Esophagus muscularis mucosa (tissue), 4 donors: Measurements from ENCODE around the gene HCST. TPM values are rescaled to one million over a fixed set of nuclear protein-coding genes. Genes with fewer than 3 reads are reported as not detected.

Source experiments
- DNase-seq: peaks from one replicate; pipeline ENCODE4 v3.0.0-alpha.2; 2017; ENCODE audit errors: extremely low spot score
- H3K27ac ChIP-seq, 4 donors: fragments of 200-600 bp; sonication (generic); replicated peaks in 1 of 4; 1 replicate in 3 of 4; 2 replicates in 1 of 4; pipeline ENCODE4 v1.5.1; 2016 to 2019; ENCODE audit warnings: mild to moderate bottlenecking in 1 of 4
- H3K27me3 ChIP-seq, 4 donors: fragments of 200-600 bp; sonication (generic); one replicate each; pipeline versions ENCODE4 v1.5.1 to v1.6.0; 2016 to 2019
- H3K36me3 ChIP-seq, 4 donors: fragments of 200-600 bp; sonication (generic); one replicate each; pipeline ENCODE4 v1.5.1; 2016 to 2019
- H3K4me1 ChIP-seq, 4 donors: fragments of 200-600 bp; sonication (generic); one replicate each; pipeline ENCODE4 v1.5.1; 2016 to 2019
- H3K4me3 ChIP-seq, 4 donors: fragments of 200-600 bp; sonication (generic); 1 replicate in 2 of 4; 2 replicates in 2 of 4; pipeline ENCODE4 v1.5.1; 2016 to 2019; ENCODE audit warnings: mild to moderate bottlenecking in 4 of 4, moderate library complexity in 1 of 4
- H3K9me3 ChIP-seq, 4 donors: fragments of 200-600 bp; sonication (generic); 1 replicate in 3 of 4; 2 replicates in 1 of 4; pipeline ENCODE4 v1.5.1; 2016 to 2019
- CTCF ChIP-seq, 3 experiments: fragments of 200-600 bp in 2 of 3; fragments of 450-650 bp in 1 of 3; sonication (generic) in 2 of 3; IDR thresholded peaks; one replicate each; pipeline ENCODE4 v1.5.1; 2017 to 2019; ENCODE audit warnings: antibody characterized with exemption in 3 of 3, mild to moderate bottlenecking in 2 of 3, moderate library complexity in 1 of 3
- EP300 ChIP-seq: sonication (generic); formaldehyde crosslinking; IDR thresholded peaks from one replicate; pipeline ENCODE4 v1.6.1; 2017; ENCODE audit warnings: antibody characterized with exemption
- POLR2A ChIP-seq: fragments of 450-650 bp; IDR thresholded peaks from one replicate; pipeline ENCODE4 v1.6.1; 2017; ENCODE audit warnings: antibody characterized with exemption, moderate library complexity, mild to moderate bottlenecking, low read depth
- POLR2AphosphoS5 ChIP-seq, 2 donors: sonication (generic); formaldehyde crosslinking; IDR thresholded peaks; one replicate each; pipeline ENCODE4 v1.6.1; 2017; ENCODE audit warnings: antibody characterized with exemption in 2 of 2
- WGBS: methylation state at CpG from one replicate; pipeline ENCODE4 v1.1.5; 2018; 5-methylcytosine and 5-hydroxymethylcytosine counted together
- intact Hi-C: fragments of 100-400 bp; cut with DNase I; formaldehyde crosslinking; loops from one replicate; pipeline ENCODE4 v1.15.1; 2023
- total RNA-seq, 4 donors: library from RNA; depleted of rRNA; stranded (reverse); fragments of >200 nt; gene quantifications; one replicate each; pipeline versions ENCODE4 v1.1.0 to v1.2.1, GENCODE V29; 2016

Gene HCST
- total RNA-seq, 4 donors from 2014 or later, result 3.7 to 14.6 TPM; not detected in 2

GRCh38 chr19:35897706-35898451, 4.5 kb upstream of the HCST start:
- intact Hi-C loops, result loop anchor here (5.0 kb wide), 1 partner anchor 34 kb away; no protein-coding TSS in a partner anchor
- H3K9me3 ChIP-seq, result no peaks in the 10 kb centered on the region
- no peak for DNase-seq
- 90% methylated on average over 13 of the region's 13 CpGs for WGBS
- peak overlapping the region; percentile 88 to 94 (median 92) for H3K27ac ChIP-seq
- H3K4me3 ChIP-seq, result peak overlapping the region; percentile 68 to 86 (median 74)
- no peak for TF ChIP-seq CTCF (IDR thresholded peaks at IDR 0.05)
- no peak for TF ChIP-seq POLR2AphosphoS5 (IDR thresholded peaks at IDR 0.05)
- no peak for TF ChIP-seq POLR2A
- no peak for TF ChIP-seq EP300
- peaks cover 14 to 48% (median 42%) of the 10 kb centered on the region in 4 donors for H3K4me1 ChIP-seq
- peaks cover 24 to 50% (median 46%) of the 10 kb centered on the region in 4 donors for H3K36me3 ChIP-seq
- H3K27me3 ChIP-seq, result no peaks in the 10 kb centered on the region

GRCh38 chr19:35898499-35898809, 3.9 kb upstream of the HCST start:
- 32% methylated on average over 5 of the region's 17 CpGs for WGBS
- Histone ChIP-seq H3K9me3 (no peaks in the 10 kb centered on the region), H3K27ac (peak overlapping the region; percentile 88 to 94 (median 92)), H3K36me3 (peaks cover 19 to 44% (median 41%) of the 10 kb centered on the region in 4 donors), H3K27me3 (no peaks in the 10 kb centered on the region), H3K4me1 (peaks cover 14 to 54% (median 46%) of the 10 kb centered on the region in 4 donors), H3K4me3 (peak overlapping the region; percentile 68 to 86 (median 74))
- DNase-seq, result no peak
- intact Hi-C loops, result loop anchor here (5.0 kb wide), 1 partner anchor 34 kb away; no protein-coding TSS in a partner anchor
- TF ChIP-seq POLR2A, result no peak
- no peak for TF ChIP-seq EP300
- no peak for TF ChIP-seq CTCF (IDR thresholded peaks at IDR 0.05)
- no peak for TF ChIP-seq POLR2AphosphoS5 (IDR thresholded peaks at IDR 0.05)

GRCh38 chr19:35899547-35900214, 2.6 kb upstream of the HCST start:
- Histone ChIP-seq H3K27ac (peak overlapping the region; percentile 88 to 94 (median 92)), H3K9me3 (no peaks in the 10 kb centered on the region), H3K36me3 (peaks cover 12 to 32% (median 30%) of the 10 kb centered on the region in 4 donors), H3K27me3 (no peaks in the 10 kb centered on the region), H3K4me1 (peaks cover 14 to 59% (median 51%) of the 10 kb centered on the region in 4 donors), H3K4me3 (peak overlapping the region; percentile 68 to 86 (median 74))
- peak; percentile 90 to 92 for TF ChIP-seq POLR2AphosphoS5 (IDR thresholded peaks at IDR 0.05)
- no peak for TF ChIP-seq EP300
- TF ChIP-seq CTCF (IDR thresholded peaks at IDR 0.05), result no peak
- TF ChIP-seq POLR2A, result peak; percentile 41
- no peak for DNase-seq
- intact Hi-C loops, result loop anchor here (5.0 kb wide), 1 partner anchor 33 kb away; no protein-coding TSS in a partner anchor
- 3% methylated on average over 4 of the region's 43 CpGs for WGBS

DNA sequence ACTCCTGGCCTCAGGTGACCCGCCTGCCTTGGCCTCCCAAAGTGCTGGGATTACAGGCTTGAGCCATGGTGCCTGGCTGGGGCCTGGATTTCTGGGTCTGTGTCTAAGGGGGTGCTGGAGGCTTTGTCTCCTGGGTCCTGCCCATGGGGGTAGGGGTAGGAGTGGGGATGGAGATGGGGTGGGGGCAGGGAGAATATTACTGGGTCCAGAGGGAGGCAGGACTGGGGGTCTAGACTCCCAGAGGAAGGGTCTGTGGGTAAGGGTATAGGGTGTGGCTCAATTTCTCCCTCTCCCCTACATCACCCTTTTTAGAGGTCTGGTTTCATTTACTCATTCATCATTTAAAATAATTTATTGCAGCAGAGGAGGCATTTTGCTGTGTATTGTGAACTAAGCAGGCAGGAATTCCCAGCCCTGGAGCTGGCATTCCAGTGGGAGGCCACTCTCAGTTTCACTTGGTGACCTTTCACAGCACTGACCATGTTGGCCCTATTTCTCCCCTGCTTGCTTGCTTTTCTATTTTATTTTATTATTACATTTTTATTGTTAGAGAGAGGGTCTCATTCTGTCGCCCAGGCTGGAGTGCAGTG, 1.2 kb upstream of the HCST start:
- Histone ChIP-seq H3K27me3 (no peaks in the 10 kb centered on the region), H3K9me3 (no peaks in the 10 kb centered on the region), H3K27ac (peak overlapping the region; percentile 88 to 94 (median 92)), H3K36me3 (peaks cover 7 to 19% (median 17%) of the 10 kb centered on the region in 4 donors), H3K4me1 (peaks cover 14 to 60% (median 53%) of the 10 kb centered on the region in 4 donors), H3K4me3 (peak overlapping the region; percentile 68 to 86 (median 74))
- 76% methylated on average over 2 of the region's 2 CpGs for WGBS
- intact Hi-C loops, result no loop called here
- no peak for TF ChIP-seq POLR2A
- no peak for TF ChIP-seq CTCF (IDR thresholded peaks at IDR 0.05)
- TF ChIP-seq EP300, result no peak
- no peak for TF ChIP-seq POLR2AphosphoS5 (IDR thresholded peaks at IDR 0.05)
- no peak for DNase-seq
